Adrenal gland (tissue), 12 donors: ENCODE data around the gene DOCK11. TPM values are rescaled to one million over a fixed set of nuclear protein-coding genes. Genes with fewer than 3 reads are reported as not detected.

Experiments used
- DNase-seq, 7 donors: peaks; one replicate each; pipeline ENCODE4 v3.0.0-alpha.2; 2019 to 2020
- H3K27ac ChIP-seq, 5 donors: fragments of 200-600 bp; sonication (generic) in 4 of 5; 1 replicate in 3 of 5; 2 replicates in 2 of 5; pipeline versions ENCODE4 v1.5.1 to v1.8.0; 2016 to 2020; ENCODE audit warnings: mild to moderate bottlenecking in 1 of 5
- H3K27me3 ChIP-seq: fragments of 200-600 bp; 2 replicates; pipeline ENCODE4 v1.8.0; 2021
- H3K36me3 ChIP-seq, 2 donors: fragments of 200-600 bp; replicated peaks in 1 of 2; 1 replicate in 1 of 2; 2 replicates in 1 of 2; pipeline versions ENCODE4 v1.5.1 to v1.8.0; 2018 to 2022
- H3K4me1 ChIP-seq, 2 donors: fragments of 200-600 bp; replicated peaks in 1 of 2; 1 replicate in 1 of 2; 2 replicates in 1 of 2; pipeline versions ENCODE4 v1.5.1 to v1.8.0; 2018 to 2021
- H3K4me3 ChIP-seq, 4 donors: fragments of 200-600 bp; sonication (generic) in 3 of 4; one replicate each; pipeline ENCODE4 v1.5.1; 2016 to 2018
- H3K9me3 ChIP-seq, 3 donors: fragments of 200-600 bp; sonication (generic) in 1 of 3; replicated peaks in 1 of 3; 1 replicate in 2 of 3; 2 replicates in 1 of 3; pipeline versions ENCODE4 v1.5.1 to v1.8.0; 2016 to 2021
- POLR2A ChIP-seq, 2 donors: fragments of 450-650 bp; IDR thresholded peaks; one replicate each; pipeline ENCODE4 v1.6.1; 2017; ENCODE audit warnings: antibody characterized with exemption in 2 of 2, mild to moderate bottlenecking in 2 of 2, moderate library complexity in 1 of 2
- WGBS, 4 donors: extraction: QIAGEN DNeasy Blood & Tissue Kit in 2 of 4; methylation state at CpG; one replicate each; pipeline versions ENCODE4 v1.1.5 to v1.1.7; 2013 to 2017; 5-methylcytosine and 5-hydroxymethylcytosine counted together
- intact Hi-C, 2 donors: fragments of 100-400 bp; cut with DNase I; formaldehyde crosslinking; loops; one replicate each; pipeline versions ENCODE4 v1.14.1 to v1.15.0; 2022 to 2023
- polyA plus RNA-seq, 3 donors: library from polyadenylated mRNA; stranded (reverse); fragments of 200-250 nt in 2 of 3; fragments of 350-450 nt in 1 of 3; fragmentation: Illumina TruSeq in 1 of 3; extraction: RNeasy Lipid Tissue Mini Kit (QIAGEN cat#74804) in 1 of 3; gene quantifications; one replicate each; pipeline ENCODE4 v1.2.3, GENCODE V29; 2013 to 2014
- total RNA-seq, 9 donors: library from RNA; depleted of rRNA in 4 of 9; stranded (reverse); fragments of >200 nt in 4 of 9; fragments of 120-200 nt in 1 of 9; fragmentation: NEBNext Ultra II Directional in 1 of 9; extraction: Animal tissue kit (Norgen Biotek cat#: 25700) in 1 of 9; gene quantifications; one replicate each; pipeline versions ENCODE4 v1.1.0 to v1.2.4, GENCODE V29; 2013 to 2023
- TF ChIP-seq, protein P1 (sequence below), 6 experiments: fragments of 450-650 bp in 4 of 6; fragments of 200-600 bp in 2 of 6; sonication (generic) in 1 of 6; IDR thresholded peaks; 1 replicate in 5 of 6; 2 replicates in 1 of 6; pipeline versions ENCODE4 v1.5.1 to v1.8.0; 2016 to 2021; ENCODE audit warnings: antibody characterized with exemption in 6 of 6, mild to moderate bottlenecking in 2 of 6, moderate library complexity in 1 of 6
- donor health status: healthy with polysubstance abuse.
- donor health status: Bipolar disorder and iron deficiency.
- donor health status: DM: yes; HTN: yes; CAD: no.
- donor health status: DM: no; HTN: no; CAD: no.
- donor health status: DM: no; HTN: no; CAD: no.
- donor health status: DM: yes; HTN: yes; CAD: no.

Gene DOCK11
- total and polyA plus RNA-seq, 12 donors, result 4.8 to 28.1 (median 13.2) TPM

DNA sequence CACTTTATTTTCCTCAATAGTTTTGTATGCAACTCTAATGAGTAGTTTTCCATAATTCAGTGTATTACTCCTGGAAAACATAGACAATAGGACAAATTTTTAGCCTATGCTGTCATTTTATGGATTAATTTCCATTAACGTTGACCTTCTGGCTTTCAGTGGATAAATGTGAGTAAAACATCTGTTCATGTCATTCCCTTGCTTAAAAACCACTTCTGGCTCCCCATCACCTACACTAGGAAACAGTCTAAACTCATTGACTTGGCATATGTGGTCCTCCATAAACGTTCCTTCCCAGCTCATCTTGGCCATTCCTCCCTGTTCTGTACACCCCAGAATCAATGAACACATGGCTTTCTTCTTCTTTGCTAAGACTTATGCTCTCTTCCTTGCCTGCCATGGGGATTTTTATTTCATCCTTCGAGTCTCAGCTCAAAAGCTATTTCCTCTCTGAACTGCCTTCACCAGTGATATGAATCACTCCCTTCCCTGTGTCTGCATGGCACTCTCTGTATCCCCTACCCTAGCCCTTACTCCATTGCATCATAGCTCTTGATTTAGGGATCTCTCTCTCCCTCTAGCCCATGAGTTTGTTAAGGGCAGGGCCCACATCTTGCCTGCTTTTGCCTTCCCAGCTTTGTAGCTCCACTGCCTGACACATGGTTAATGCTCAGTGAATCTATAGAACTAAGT, 34.8 kb downstream of the DOCK11 start:
- intact Hi-C loops, result no loop called here
- Histone ChIP-seq H3K36me3 (no peaks in the 10 kb centered on the region), H3K4me3 (no peak overlapping the region), H3K4me1 (no peaks in the 10 kb centered on the region), H3K9me3 (no peaks in the 10 kb centered on the region), H3K27me3 (peaks cover 5% of the 10 kb centered on the region), H3K27ac (peak overlapping the region in 1 of 5 donors; percentile 20)
- no peak for TF ChIP-seq POLR2A (IDR thresholded peaks at IDR 0.05)
- TF ChIP-seq, protein P1, sequence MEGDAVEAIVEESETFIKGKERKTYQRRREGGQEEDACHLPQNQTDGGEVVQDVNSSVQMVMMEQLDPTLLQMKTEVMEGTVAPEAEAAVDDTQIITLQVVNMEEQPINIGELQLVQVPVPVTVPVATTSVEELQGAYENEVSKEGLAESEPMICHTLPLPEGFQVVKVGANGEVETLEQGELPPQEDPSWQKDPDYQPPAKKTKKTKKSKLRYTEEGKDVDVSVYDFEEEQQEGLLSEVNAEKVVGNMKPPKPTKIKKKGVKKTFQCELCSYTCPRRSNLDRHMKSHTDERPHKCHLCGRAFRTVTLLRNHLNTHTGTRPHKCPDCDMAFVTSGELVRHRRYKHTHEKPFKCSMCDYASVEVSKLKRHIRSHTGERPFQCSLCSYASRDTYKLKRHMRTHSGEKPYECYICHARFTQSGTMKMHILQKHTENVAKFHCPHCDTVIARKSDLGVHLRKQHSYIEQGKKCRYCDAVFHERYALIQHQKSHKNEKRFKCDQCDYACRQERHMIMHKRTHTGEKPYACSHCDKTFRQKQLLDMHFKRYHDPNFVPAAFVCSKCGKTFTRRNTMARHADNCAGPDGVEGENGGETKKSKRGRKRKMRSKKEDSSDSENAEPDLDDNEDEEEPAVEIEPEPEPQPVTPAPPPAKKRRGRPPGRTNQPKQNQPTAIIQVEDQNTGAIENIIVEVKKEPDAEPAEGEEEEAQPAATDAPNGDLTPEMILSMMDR (IDR thresholded peaks at IDR 0.05), result no peak
- 37 to 48% (median 44%) methylated on average over 3 of the region's 3 CpGs for WGBS, 4 donors
- DNase-seq, result no peak

DNA sequence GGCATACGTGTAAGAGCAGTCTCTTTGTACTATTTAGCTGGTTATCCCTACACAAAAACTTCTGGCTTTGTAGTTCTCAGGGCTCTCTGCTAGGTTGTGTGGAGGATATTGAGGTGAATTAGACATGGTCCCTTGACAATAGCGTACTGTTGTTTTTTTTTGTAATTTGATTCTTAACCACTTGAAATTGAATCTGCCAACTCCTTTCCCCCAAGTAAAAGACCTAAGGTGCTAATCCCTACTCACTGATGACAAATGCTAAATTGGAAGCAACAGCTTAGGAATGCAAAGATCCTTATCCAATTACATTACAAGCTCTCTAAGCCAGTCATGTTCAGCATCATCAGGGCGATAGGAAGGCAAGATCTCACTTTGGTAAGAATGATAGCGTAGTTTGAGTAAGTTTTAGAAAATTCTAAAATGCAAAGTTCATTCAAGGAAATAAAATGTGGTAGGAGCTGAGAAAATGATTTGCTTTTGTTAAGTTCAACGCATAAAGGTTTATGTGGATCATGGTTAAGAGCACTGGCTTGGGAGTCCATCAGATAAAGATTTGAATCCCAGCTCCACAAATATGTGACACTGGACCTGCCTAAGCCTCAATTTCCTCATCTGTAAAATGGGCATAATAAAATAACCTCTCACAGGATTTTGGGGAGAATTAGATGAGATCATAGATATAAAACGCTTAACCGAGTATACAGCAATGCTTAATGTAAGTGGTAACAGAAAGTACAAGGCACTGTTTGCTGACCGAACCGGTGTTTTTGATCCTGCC, 39.3 kb downstream of the DOCK11 start:
- WGBS, 4 donors, result 78 to 89% (median 84%) methylated on average over 9 of the region's 9 CpGs
- Histone ChIP-seq H3K27me3 (no peaks in the 10 kb centered on the region), H3K9me3 (no peaks in the 10 kb centered on the region), H3K4me1 (no peaks in the 10 kb centered on the region), H3K27ac (no peak overlapping the region), H3K4me3 (no peak overlapping the region), H3K36me3 (no peaks in the 10 kb centered on the region)
- TF ChIP-seq, protein P1 (IDR thresholded peaks at IDR 0.05), result no peak
- no peak for TF ChIP-seq POLR2A (IDR thresholded peaks at IDR 0.05)
- intact Hi-C loops, result no loop called here
- no peak for DNase-seq

DNA sequence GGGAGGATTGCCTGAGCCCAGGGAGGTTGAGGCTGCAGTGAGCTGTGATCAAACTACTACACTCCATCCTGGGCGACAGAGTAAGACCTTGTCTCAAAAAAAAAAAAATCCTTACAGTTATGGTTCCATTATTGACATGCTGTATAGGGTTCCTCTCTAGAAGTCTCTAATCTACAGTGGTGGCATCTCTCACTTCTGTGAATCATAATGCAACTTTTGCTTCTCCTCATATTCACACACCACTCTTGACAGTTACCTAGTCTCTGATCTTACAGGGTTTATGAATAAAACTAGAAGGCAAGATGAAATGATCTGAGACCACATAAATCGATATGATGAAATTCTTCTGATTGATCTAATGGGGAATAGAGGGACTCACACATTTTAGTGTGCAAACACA, 40.6 kb downstream of the DOCK11 start:
- intact Hi-C loops, result no loop called here
- H3K27ac ChIP-seq, result peak overlapping the region in 1 of 5 donors; percentile 50
- no peaks in the 10 kb centered on the region for H3K36me3 ChIP-seq
- no peaks in the 10 kb centered on the region for H3K4me1 ChIP-seq
- H3K9me3 ChIP-seq, result no peaks in the 10 kb centered on the region
- DNase-seq, result no peak
- H3K27me3 ChIP-seq, result no peaks in the 10 kb centered on the region
- H3K4me3 ChIP-seq, result no peak overlapping the region
- WGBS, 4 donors, result 72 to 89% (median 81%) methylated on average over 2 of the region's 2 CpGs
- no peak for TF ChIP-seq POLR2A (IDR thresholded peaks at IDR 0.05)
- TF ChIP-seq, protein P1 (IDR thresholded peaks at IDR 0.05), result no peak

DNA sequence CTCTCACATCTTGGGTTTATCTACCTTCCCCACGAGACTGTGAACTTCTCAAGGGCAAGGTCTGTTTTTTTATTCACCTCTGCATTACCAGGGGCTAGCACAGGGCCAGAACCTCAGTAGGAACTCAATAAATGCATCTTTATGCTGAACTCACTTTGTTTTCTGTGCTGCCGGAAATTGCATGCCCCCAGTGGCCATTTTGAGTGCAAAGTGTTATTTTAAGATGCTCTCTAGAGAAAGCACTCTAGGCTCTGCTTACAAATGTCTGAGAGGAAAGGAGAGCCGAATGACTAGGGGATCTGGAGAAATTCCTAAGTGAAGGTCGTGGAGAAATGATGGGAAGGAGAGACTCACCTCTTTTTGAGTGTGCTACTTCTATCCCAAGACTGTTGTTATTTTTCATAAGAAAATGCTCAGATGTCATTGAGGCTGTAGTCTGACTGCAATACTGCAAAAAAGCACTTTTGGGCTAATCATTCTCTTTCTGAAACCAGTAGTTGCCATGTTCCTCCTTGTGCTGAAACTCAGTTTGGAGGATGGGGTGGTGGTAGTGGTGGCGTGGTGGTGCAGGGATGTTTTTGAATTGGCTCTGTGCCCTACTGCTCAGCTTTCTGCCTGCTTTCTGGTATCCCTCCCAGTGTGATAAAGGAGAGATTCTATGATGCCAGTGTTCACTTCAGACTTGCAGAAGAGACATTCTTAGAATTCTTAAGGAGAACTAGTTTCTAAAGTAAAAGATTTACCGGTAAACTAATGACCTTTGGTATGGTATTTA, 41.3 kb downstream of the DOCK11 start:
- H3K9me3 ChIP-seq, result no peaks in the 10 kb centered on the region
- H3K4me3 ChIP-seq, result no peak overlapping the region
- intact Hi-C loops, result no loop called here
- no peaks in the 10 kb centered on the region for H3K36me3 ChIP-seq
- TF ChIP-seq, protein P1 (IDR thresholded peaks at IDR 0.05), result peak in 4 of 6 experiments; percentile 12 to 34 (median 26)
- no peak for TF ChIP-seq POLR2A (IDR thresholded peaks at IDR 0.05)
- 9 to 29% (median 19%) methylated on average over 4 to 6 of the region's 6 CpGs for WGBS, 4 donors
- peak in 1 of 7 donors; percentile 2 for DNase-seq
- no peaks in the 10 kb centered on the region for H3K27me3 ChIP-seq
- H3K4me1 ChIP-seq, result no peaks in the 10 kb centered on the region
- H3K27ac ChIP-seq, result peak overlapping the region in 2 of 5 donors; percentile 23 to 50
